ENCODE measurements around the gene TMEM151B. TPM values are rescaled to one million over a fixed set of nuclear protein-coding genes. Genes with fewer than 3 reads are reported as not detected.

Gene TMEM151B
- total and polyA plus RNA-seq, 10 donors: 0.03 to 0.17 (median 0.11) TPM; not detected in 7

DNA sequence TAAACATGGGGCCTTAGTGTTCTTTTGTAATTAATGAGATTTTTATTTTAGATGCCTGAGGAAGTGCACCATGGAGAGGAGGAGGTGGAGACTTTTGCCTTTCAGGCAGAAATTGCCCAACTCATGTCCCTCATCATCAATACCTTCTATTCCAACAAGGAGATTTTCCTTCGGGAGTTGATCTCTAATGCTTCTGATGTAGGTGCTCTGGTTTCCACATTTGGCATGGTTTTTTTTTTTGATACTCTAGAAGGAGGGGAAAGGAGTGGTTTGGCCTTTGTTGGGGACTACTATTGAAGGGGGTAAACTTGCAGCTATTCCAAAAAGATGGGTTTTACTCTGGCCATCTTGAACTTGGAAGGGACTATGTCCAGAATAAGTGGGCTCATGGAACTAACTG lies 21.7 kb upstream of the TMEM151B start:
- peak overlapping the region; percentile 59 to 99 (median 93) for H3K4me3 ChIP-seq
- H3K27ac ChIP-seq: peak overlapping the region in 7 of 8 donors; percentile 97 to 99 (median 98)
- no peak for TF ChIP-seq POLR2A (IDR thresholded peaks at IDR 0.05)
- no peak for TF ChIP-seq POLR2AphosphoS5 (IDR thresholded peaks at IDR 0.05)
- TF ChIP-seq, protein P1, sequence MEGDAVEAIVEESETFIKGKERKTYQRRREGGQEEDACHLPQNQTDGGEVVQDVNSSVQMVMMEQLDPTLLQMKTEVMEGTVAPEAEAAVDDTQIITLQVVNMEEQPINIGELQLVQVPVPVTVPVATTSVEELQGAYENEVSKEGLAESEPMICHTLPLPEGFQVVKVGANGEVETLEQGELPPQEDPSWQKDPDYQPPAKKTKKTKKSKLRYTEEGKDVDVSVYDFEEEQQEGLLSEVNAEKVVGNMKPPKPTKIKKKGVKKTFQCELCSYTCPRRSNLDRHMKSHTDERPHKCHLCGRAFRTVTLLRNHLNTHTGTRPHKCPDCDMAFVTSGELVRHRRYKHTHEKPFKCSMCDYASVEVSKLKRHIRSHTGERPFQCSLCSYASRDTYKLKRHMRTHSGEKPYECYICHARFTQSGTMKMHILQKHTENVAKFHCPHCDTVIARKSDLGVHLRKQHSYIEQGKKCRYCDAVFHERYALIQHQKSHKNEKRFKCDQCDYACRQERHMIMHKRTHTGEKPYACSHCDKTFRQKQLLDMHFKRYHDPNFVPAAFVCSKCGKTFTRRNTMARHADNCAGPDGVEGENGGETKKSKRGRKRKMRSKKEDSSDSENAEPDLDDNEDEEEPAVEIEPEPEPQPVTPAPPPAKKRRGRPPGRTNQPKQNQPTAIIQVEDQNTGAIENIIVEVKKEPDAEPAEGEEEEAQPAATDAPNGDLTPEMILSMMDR (IDR thresholded peaks at IDR 0.05 in 8 of 11, conservative IDR thresholded peaks at IDR 0.05 in 3 of 11): no peak
- H3K4me1 ChIP-seq: peaks cover 21 to 73% (median 51%) of the 10 kb centered on the region in 6 donors
- no peaks in the 10 kb centered on the region for H3K9me3 ChIP-seq
- no peak for DNase-seq
- no peaks in the 10 kb centered on the region for H3K27me3 ChIP-seq (replicated peaks in 1 of 7)
- 20 to 43% (median 30%) methylated on average over 1 of the region's 1 CpG for WGBS, 5 donors
- intact Hi-C loops (cut with DNase I; ENCODE audit: low total_unique reads): no loop called here
- peaks cover 5 to 56% (median 52%) of the 10 kb centered on the region in 6 donors for H3K36me3 ChIP-seq

DNA sequence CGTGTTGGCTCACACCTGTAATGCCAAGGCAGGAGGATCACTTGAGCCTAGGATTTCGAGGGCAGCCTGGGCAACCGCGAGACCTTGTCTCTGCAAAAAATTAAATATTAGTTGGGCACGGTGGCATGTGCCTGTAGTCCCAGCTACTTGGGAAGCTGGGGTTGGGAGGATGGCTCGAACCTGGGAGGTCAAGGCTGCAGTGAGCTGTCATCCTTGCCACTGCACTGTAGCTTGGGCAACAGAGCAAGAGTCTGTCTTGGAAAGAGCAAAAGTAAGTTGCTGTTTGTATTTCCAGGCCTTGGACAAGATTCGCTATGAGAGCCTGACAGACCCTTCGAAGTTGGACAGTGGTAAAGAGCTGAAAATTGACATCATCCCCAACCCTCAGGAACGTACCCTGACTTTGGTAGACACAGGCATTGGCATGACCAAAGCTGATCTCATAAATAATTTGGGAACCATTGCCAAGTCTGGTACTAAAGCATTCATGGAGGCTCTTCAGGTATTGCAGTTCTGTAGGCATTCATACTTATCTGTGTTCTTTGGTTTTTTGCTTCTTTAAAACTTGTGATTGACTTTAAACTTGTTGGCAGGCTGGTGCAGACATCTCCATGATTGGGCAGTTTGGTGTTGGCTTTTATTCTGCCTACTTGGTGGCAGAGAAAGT lies 21.0 kb upstream of the TMEM151B start:
- WGBS, 5 donors: 74 to 84% (median 83%) methylated on average over 9 of the region's 9 CpGs
- Histone ChIP-seq H3K9me3 (no peaks in the 10 kb centered on the region), H3K4me3 (peak overlapping the region in 3 of 8 donors; percentile 73 to 99 (median 99)), H3K27me3 (replicated peaks in 1 of 7) (no peaks in the 10 kb centered on the region), H3K27ac (peak overlapping the region in 4 of 8 donors; percentile 98 to 99 (median 99)), H3K4me1 (peaks cover 21 to 79% (median 57%) of the 10 kb centered on the region in 6 donors), H3K36me3 (peaks cover 7 to 62% (median 59%) of the 10 kb centered on the region in 6 donors)
- peak; percentile 70 for DNase-seq
- intact Hi-C loops (cut with DNase I; ENCODE audit: low total_unique reads): no loop called here
- TF ChIP-seq POLR2A (IDR thresholded peaks at IDR 0.05) (no peak), POLR2AphosphoS5 (IDR thresholded peaks at IDR 0.05) (no peak)
- TF ChIP-seq, protein P1 (IDR thresholded peaks at IDR 0.05 in 8 of 11, conservative IDR thresholded peaks at IDR 0.05 in 3 of 11): no peak

DNA sequence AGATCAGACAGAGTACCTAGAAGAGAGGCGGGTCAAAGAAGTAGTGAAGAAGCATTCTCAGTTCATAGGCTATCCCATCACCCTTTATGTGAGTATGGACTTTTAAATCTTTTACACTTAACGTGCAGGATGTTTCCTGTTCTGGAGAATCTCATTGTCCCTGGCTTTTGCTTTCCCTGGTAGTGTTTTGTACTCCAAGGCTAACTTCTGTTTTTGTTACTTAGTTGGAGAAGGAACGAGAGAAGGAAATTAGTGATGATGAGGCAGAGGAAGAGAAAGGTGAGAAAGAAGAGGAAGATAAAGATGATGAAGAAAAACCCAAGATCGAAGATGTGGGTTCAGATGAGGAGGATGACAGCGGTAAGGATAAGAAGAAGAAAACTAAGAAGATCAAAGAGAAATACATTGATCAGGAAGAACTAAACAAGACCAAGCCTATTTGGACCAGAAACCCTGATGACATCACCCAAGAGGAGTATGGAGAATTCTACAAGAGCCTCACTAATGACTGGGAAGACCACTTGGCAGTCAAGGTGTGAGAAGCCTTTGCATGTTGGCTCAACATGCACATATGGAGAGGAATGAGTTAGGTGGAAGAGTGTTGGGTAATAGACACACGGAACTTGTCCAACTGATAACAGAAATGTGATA lies 20.1 kb upstream of the TMEM151B start:
- DNase-seq: no peak
- Histone ChIP-seq H3K4me3 (no peak overlapping the region), H3K9me3 (no peaks in the 10 kb centered on the region), H3K27me3 (replicated peaks in 1 of 7) (no peaks in the 10 kb centered on the region), H3K4me1 (peaks cover 21 to 88% (median 66%) of the 10 kb centered on the region in 6 donors), H3K36me3 (peaks cover 10 to 72% (median 68%) of the 10 kb centered on the region in 6 donors), H3K27ac (peak overlapping the region in 1 of 8 donors; percentile 13)
- intact Hi-C loops (cut with DNase I; ENCODE audit: low total_unique reads): no loop called here
- TF ChIP-seq POLR2A (IDR thresholded peaks at IDR 0.05): no peak
- TF ChIP-seq POLR2AphosphoS5 (IDR thresholded peaks at IDR 0.05): no peak
- TF ChIP-seq, protein P1 (IDR thresholded peaks at IDR 0.05 in 8 of 11, conservative IDR thresholded peaks at IDR 0.05 in 3 of 11): no peak
- WGBS, 5 donors: 60 to 70% (median 64%) methylated on average over 6 of the region's 6 CpGs

DNA sequence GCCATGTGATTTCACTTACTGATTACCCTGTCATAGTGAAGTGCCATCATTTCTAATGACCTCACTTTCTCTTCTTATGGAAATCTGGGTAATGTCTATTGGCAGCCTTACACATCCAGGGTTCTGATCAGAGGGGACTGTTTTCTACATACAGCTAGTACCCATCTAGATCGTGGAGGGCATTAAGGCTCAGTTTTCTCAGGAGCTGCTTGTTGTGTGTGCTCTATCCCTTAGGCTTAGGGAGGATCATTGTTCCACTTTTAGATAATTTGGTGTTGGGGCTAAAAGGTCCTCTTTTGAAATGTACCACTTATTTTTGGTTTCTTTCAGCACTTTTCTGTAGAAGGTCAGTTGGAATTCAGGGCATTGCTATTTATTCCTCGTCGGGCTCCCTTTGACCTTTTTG lies 19.5 kb upstream of the TMEM151B start:
- Histone ChIP-seq H3K27me3 (replicated peaks in 1 of 7) (no peaks in the 10 kb centered on the region), H3K9me3 (no peaks in the 10 kb centered on the region), H3K36me3 (peaks cover 10 to 77% (median 72%) of the 10 kb centered on the region in 6 donors), H3K4me1 (peaks cover 20 to 88% (median 67%) of the 10 kb centered on the region in 6 donors), H3K4me3 (no peak overlapping the region), H3K27ac (peak overlapping the region in 1 of 8 donors; percentile 13)
- 65 to 88% (median 78%) methylated on average over 3 of the region's 3 CpGs for WGBS, 5 donors
- TF ChIP-seq POLR2A (IDR thresholded peaks at IDR 0.05) (no peak), POLR2AphosphoS5 (IDR thresholded peaks at IDR 0.05) (no peak)
- TF ChIP-seq, protein P1 (IDR thresholded peaks at IDR 0.05 in 8 of 11, conservative IDR thresholded peaks at IDR 0.05 in 3 of 11): no peak
- DNase-seq: no peak
- intact Hi-C loops (cut with DNase I; ENCODE audit: low total_unique reads): no loop called here

All from spleen (tissue), 11 donors.